NCI-H146 (cell line): ENCODE data around the gene KRT32.

Source experiments
- DNase-seq: peaks from one replicate; lab custom pipeline; 2025; lab: John Stamatoyannopoulos, UW

Gene KRT32

DNA sequence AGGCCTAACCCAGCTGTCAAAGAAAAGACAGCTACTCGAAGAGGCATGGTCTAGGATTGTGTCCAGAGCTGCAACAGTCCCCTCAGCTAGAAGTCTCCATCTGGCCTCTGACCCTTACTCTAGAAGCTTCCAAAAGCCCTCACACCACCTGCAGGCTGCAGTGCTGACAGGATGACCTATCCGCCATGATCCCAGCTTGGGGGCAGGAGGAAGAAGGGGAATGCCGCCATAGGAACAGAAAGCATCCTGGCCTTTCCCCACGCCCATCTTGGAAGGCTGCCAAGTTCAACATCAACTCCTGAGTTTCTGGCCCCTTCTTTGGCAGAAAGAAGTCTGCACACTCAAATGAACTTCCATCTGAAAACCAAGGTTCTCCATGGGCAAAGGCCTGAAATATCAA is 25.6 kb upstream of the KRT32 start:
- peak; percentile 78 for DNase-seq

GRCh38 chr17:41492351-41492750 is 25.2 kb upstream of the KRT32 start:
- DNase-seq, result no peak

DNA sequence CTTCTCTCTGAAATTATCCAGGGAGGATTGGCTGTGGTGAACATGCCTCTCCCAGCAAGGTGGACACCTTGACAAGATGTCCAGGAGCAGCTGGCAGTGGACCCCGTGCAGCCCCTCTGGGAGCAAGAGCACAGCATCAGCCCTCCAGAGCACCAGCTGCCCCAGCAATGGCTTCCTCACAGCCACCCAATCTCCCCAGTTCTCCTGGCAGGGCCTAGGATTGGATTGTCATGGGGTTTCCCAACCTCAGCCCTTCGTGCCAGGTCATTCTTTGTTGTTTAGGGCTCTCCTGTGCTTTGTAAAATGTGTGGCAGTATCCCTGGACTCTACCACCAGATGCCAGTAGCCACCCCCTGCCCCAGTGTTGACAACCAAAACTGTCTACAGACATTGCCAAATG is 24.3 kb upstream of the KRT32 start:
- no peak for DNase-seq

DNA sequence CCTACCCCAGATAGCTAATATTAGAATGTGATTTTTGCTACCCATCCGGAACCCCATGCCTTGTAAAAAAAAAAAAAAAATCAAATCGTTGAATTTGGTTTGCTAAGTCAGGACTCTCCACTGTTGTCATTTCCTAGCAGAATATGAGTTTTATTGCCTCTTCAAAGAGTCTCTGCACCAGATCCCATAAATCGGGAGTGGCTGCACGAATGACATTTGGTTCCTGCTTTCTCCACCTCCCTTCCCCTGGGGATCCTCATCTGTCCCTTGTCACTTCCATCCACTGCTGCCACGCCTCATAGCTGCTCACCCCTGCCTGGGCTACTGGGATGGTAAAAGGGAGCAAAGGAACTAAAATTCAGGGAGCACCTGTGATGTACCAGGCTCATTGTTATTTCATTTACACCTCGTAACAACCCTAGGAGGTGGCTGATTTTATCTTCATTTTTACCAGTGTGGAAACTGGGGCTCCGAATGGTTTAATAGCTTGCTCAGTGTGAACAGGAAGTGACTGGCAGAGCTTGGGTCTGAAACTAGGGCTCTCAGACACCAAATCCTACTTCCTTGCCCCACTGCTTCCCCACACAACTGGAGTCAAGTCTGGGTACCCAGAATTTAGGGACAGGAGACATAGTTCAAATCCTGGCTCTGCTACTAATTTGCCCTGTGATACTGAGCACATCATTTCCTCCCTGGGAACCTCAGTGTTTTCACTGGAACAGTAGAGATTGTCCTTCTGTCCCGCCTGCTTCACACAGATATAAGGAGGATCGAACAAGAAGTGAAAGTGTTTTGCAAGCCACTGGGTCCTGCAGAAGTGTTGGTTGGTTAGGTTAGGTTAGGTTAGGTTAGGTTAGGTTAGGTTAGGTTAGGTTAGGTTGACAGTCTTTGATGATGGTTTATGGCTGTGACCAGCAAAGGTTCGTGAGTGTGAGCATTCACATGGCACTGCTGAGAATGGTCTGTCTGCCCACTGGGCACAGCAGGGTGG is 23.1 kb upstream of the KRT32 start:
- no peak for DNase-seq

DNA sequence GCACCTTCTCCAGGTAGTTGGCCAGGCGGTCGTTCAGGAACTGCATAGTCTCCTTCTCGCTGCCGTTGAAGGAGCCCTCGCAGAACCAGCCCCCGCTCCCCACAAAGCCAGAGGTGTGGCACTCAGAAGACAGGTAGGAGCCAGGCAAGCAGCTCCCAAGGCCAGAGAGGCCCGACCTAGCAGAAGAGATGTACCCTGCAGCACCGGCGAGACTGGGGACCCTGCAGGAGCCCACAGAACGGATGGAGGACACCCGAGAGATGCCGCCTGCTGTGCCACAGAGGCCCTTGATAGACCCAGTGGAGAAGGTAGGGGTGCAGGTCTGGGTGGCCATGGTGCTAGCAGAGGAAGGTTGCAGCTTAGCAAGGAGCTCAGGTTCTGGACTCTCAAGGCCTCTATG is 22.3 kb upstream of the KRT32 start, which contains the start of gene KRT36:
Gene KRT36, minus strand, starts transcription at position 380 of the 400 bp plus-strand sequence. Its CDS starts 46 bp downstream, at position 334.
- no peak for DNase-seq

DNA sequence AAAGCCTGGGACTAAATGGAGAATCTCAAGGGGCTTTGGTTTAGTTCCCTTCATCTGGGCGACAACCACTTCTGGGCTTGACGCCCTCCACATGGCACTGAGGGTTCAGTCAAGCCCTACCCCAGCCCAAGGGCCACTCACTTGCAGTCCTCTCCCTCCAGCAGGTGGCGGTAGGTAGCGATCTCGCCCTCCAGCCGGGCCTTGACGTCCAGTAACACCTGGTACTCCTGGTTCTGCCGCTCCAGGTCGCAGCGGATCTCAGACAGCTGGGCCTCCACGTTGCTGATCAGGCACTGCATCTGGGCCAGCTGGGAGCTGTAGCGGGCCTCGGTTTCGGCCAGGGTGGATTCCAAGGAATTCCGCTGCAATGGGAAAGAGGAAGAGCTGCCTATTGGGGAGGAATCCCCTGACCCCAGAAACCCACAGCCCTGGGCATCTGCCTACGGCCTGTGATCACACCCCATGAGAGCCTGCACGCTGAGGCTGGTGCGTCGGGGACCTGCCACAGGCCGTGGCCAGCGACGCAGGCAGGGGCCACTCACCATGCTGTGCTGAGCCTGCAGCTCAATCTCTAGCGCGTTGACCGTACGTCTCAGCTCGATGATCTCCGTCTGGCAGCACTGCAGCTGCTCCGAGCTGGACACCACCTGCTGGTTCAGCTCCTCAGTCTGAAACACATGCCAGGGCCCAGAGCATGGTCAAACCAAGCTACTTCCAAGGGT is 19.8 kb upstream of the KRT32 start:
- peak; percentile 55 for DNase-seq

GRCh38 chr17:41486316-41486715 is 19.1 kb upstream of the KRT32 start:
- no peak for DNase-seq

DNA sequence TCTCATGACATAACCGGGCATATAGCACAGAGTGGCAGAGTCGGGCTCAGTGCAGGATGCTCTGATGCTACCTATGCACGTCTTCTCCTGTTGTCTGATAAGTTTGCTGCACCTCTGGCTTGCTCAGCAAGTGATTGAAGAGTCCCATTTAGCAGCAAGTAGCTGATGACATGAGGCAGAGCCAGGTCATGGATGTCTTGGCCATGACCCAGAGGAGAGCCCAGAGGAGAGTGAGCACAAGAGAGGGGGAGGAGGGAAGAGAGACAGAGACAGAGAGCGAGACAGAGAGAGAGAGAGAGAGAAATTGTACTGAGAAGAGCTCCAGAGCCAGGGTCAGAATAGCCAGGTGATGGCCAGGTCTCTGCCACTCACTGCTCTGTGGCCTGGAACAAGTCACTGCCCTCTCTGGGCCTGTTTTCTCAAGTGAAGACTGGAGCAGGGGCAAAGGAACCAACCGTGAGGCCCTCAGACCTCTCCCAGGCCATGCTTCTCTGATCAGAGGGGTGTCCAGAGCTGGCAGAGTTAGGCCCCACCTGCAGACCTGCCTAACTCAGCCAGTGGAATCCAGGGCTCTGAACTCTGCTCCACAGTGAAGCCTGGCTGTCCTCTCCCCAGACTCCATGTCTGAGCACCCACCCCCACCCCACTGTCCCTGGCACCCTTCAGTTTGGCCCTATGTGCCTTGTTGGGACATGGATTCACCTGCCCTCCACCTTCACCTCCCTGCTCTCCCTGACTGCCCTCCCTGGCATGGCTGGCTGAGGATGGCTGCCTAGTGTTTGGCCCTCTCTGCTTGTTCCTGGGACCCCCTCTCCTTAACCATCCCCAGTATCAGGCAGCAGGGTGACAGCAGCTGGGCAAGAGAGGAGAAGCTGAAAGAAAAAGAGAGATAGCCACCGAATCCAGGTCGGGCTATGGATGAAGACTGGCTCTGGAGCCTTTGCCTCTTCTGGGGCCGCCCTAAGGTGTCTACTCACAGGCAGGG is 18.0 kb upstream of the KRT32 start:
- DNase-seq, result no peak

- DNase-seq, result no peak
These were observed 17.0 kb upstream of the KRT32 start for GRCh38 chr17:41483991-41484826.

DNA sequence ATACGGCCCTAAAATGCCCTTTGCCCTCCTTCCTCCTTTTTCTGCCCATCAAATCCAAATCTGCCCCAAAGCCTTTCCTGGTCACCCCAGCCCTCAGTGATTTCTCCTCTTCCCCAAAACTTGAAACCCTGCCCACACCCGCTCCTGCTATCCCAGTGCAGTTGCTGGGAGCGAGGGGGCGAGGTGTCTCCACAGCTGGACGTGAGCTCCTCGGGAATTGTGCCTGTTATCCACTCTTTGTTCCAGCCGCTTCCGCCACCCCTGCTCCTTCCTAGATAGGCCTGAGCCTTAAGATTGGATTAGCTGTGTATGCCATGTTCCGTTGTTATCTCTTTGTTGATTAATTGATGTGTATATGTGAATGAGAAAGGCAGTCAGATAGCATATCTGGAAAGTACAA is 16.3 kb upstream of the KRT32 start:
- no peak for DNase-seq

- DNase-seq, result no peak
These were observed 13.8 kb upstream of the KRT32 start, which contains the start of gene KRT35 for GRCh38 chr17:41481036-41481435. TSS of gene KRT35 (minus strand) at chr17:41481151. CDS start at chr17:41481097, 54 bp downstream.

GRCh38 chr17:41480581-41480980 is 13.4 kb upstream of the KRT32 start:
- DNase-seq, result no peak

DNA sequence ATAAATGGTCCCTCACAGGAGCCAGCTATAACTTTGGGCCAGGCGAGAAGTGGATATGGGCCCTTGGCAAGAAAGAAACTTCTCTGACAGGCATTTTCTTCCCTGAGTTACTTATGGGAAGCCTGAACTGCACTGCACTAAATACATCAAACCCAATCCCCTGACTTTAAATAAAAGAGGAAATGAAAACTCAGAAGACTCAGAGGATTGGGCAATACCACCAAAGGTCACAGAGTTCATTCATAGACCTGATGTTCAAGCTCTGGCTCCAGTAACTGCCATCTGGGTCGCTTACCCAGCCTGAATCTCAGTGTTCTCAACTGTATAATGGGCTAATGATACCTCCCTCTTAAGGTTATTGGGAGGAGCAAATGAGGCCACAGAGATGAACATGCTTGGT is 12.9 kb upstream of the KRT32 start:
- DNase-seq, result no peak

GRCh38 chr17:41478237-41478636 is 11.1 kb upstream of the KRT32 start:
- DNase-seq, result no peak

GRCh38 chr17:41476866-41477815 is 10.0 kb upstream of the KRT32 start:
- no peak for DNase-seq

DNA sequence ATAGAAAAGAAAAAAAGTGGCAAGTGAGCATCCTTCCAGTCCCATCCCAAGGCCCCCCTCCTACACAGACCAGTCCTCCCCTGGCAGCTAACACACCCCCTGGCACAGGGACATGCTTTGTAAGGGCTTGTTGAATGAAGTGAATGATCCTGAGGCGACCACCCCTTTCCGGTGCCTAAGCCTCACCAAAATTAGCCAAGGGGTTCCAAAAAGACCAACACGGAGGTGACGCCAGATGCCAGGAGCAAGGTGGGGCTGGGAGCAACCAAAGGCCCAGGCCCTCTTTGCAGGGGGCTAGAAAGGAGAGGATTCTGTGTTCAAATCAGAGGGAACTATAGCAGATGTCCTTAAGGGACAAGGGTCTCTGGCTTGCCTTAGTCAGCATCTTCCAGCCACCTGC is 8.2 kb upstream of the KRT32 start:
- no peak for DNase-seq

DNA sequence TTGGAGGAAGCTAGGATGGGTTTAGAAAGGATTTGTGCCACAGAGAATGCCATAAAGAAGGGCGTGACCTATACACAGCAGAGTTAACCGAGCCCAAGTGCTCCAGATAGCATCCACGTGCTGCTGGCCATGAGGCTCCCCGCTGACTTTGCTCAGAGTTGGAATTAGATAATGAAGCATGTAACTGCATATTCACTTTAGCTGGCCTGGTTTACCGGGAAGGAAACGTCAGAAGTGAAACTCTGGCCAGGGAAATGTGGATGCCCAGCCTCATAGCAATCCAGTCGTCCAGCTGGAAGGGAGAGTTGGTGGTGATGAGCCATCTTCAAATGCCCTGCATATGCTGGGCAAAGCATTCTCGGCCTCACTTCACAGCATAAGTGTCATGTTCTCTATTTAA is 7.7 kb upstream of the KRT32 start:
- no peak for DNase-seq

- no peak for DNase-seq
These were observed 1.2 kb upstream of the KRT32 start for GRCh38 chr17:41468346-41468745.

DNA sequence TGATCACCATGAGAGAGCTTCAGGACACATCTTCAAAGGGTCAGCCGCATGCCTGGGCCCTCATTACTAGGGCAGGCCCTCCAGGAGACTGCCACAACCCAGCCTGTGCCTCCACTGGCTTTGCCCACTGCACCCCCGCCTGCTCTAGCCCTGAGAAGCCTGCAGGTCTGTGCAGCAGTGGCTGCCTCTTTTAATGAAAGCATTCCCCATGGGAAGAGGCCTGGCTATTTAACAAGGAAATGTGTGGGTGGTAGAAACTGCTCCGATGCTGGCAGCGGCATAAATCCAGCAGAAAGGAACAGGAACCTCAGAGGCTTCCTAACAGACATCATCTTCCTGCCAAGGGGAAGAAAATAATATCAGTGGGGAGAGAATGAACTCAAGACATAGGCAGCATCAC is 375 bp upstream of the KRT32 start:
- no peak for DNase-seq

DNA sequence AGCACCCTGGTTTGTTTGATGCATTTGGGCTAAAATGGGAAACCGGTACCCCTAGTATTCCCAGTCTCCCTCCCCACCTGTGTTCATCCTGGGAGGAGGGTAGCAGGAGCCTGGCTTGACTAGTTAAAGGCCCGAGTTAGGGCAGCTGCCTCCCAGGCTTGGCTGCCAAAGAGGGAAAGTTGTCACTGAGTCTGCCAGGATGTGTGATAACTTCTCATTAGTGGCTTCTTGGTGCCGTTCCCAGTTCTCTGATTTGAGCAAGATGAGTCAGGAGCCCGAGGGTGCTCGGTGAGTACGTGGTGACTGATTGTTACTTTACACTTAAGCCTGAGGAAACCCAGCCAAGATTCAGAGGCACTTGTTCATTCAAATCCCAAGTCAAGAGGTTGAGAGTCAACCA is 2.5 kb downstream of the KRT32 start:
- DNase-seq, result no peak
